Hepatocyte (in vitro differentiated cells): ENCODE data around the gene ZNF90. TPM values are rescaled to one million over a fixed set of nuclear protein-coding genes. Genes with fewer than 3 reads are reported as not detected.

Experiments used
- DNase-seq: peaks from one replicate; pipeline ENCODE4 v3.0.0-alpha.2; 2016; ENCODE audit warnings: low spot score
- H2AFZ ChIP-seq: fragments of 200-600 bp; sonication (generic); 2 replicates; pipeline ENCODE4 v1.6.0; 2016; ENCODE audit warnings: antibody characterized with exemption, mild to moderate bottlenecking
- H3K27ac ChIP-seq: fragments of 200-600 bp; sonication (generic); 2 replicates; pipeline ENCODE4 v1.5.1; 2016; ENCODE audit warnings: mild to moderate bottlenecking
- H3K27me3 ChIP-seq: fragments of 200-600 bp; sonication (generic); 2 replicates; pipeline ENCODE4 v1.6.1; 2016
- H3K36me3 ChIP-seq: fragments of 200-600 bp; sonication (generic); replicated peaks from 2 replicates; pipeline ENCODE4 v1.5.1; 2016; ENCODE audit warnings: low read depth; ENCODE audit not compliant: insufficient read depth
- H3K4me1 ChIP-seq: fragments of 200-600 bp; sonication (generic); 2 replicates; pipeline ENCODE4 v1.5.1; 2016; ENCODE audit warnings: mild to moderate bottlenecking, moderate library complexity; ENCODE audit not compliant: insufficient read depth
- H3K4me2 ChIP-seq: fragments of 200-600 bp; sonication (generic); 2 replicates; pipeline ENCODE4 v1.6.0; 2016
- H3K4me3 ChIP-seq: fragments of 200-600 bp; sonication (generic); 2 replicates; pipeline ENCODE4 v1.5.1; 2016; ENCODE audit warnings: mild to moderate bottlenecking
- H3K79me2 ChIP-seq: fragments of 200-600 bp; sonication (generic); 2 replicates; pipeline ENCODE4 v1.6.0; 2017; ENCODE audit warnings: mild to moderate bottlenecking
- H3K9me2 ChIP-seq: fragments of 200-600 bp; sonication (generic); replicated peaks from 2 replicates; pipeline ENCODE4 v1.6.0; 2017; ENCODE audit warnings: mild to moderate bottlenecking; ENCODE audit not compliant: insufficient read depth
- H3K9me3 ChIP-seq: fragments of 200-600 bp; sonication (generic); 2 replicates; pipeline ENCODE4 v1.5.1; 2016; ENCODE audit warnings: low read depth, mild to moderate bottlenecking
- H4K20me1 ChIP-seq: fragments of 200-600 bp; sonication (generic); 2 replicates; pipeline ENCODE4 v1.6.0; 2016; ENCODE audit warnings: mild to moderate bottlenecking; ENCODE audit not compliant: insufficient read depth, poor library complexity, severe bottlenecking
- CTCF ChIP-seq: fragments of 200-600 bp; sonication (generic); IDR thresholded peaks from 2 replicates; pipeline ENCODE4 v1.5.1; 2016; ENCODE audit warnings: antibody characterized with exemption, mild to moderate bottlenecking; ENCODE audit not compliant: poor library complexity
- EZH2 ChIP-seq: fragments of 200-600 bp; sonication (generic); IDR thresholded peaks from 2 replicates; pipeline ENCODE4 v1.6.1; 2016; ENCODE audit warnings: antibody characterized with exemption, mild to moderate bottlenecking, borderline replicate concordance
- EZH2phosphoT487 ChIP-seq: fragments of 200-600 bp; sonication (generic); IDR thresholded peaks from one replicate; pipeline ENCODE4 v1.6.1; 2018; ENCODE audit warnings: antibody characterized with exemption, mild to moderate bottlenecking, low read depth, moderate library complexity; ENCODE audit not compliant: unreplicated experiment, severe bottlenecking
- WGBS: methylation state at CpG from one replicate; pipeline ENCODE4 v1.1.6; 2016; ENCODE audit warnings: low lambda C conversion rate; ENCODE audit errors: missing lambda C conversion rate; 5-methylcytosine and 5-hydroxymethylcytosine counted together
- polyA plus RNA-seq: library from polyadenylated mRNA; unstranded; fragments of >200 nt; fragmentation: Nextera tagmentation; extraction: Ambion mirVana; gene quantifications from 2 replicates; pipeline ENCODE4 v1.2.1, GENCODE V29; 2016
- total RNA-seq: library from RNA; depleted of rRNA; stranded (reverse); fragments of >200 nt; gene quantifications from 2 replicates; pipeline ENCODE4 v1.2.3, GENCODE V29; 2014

Gene ZNF90
- total and polyA plus RNA-seq, 2 experiments from 2014 or later, result 6.1 to 8.7 TPM

GRCh38 chr19:20153281-20153680 is 75.5 kb downstream of the ZNF90 start:
- no peaks in the 10 kb centered on the region for H3K4me1 ChIP-seq
- no peak for DNase-seq
- TF ChIP-seq EZH2phosphoT487 (no peak), CTCF (no peak), EZH2 (no peak)
- H3K9me2 ChIP-seq, result no peaks in the 10 kb centered on the region
- no peaks in the 10 kb centered on the region for H3K79me2 ChIP-seq
- no peak overlapping the region for H2AFZ ChIP-seq
- no peaks in the 10 kb centered on the region for H3K27me3 ChIP-seq
- H4K20me1 ChIP-seq, result no peaks in the 10 kb centered on the region
- no peak overlapping the region for H3K27ac ChIP-seq
- H3K9me3 ChIP-seq, result no peaks in the 10 kb centered on the region
- no peak overlapping the region for H3K4me3 ChIP-seq
- H3K36me3 ChIP-seq, result no peaks in the 10 kb centered on the region
- WGBS, result 85% methylated on average over 4 of the region's 4 CpGs
- no peak overlapping the region for H3K4me2 ChIP-seq

- Histone ChIP-seq H3K4me3 (no peak overlapping the region), H3K27me3 (no peaks in the 10 kb centered on the region), H3K27ac (no peak overlapping the region), H4K20me1 (no peaks in the 10 kb centered on the region), H3K4me2 (no peak overlapping the region), H2AFZ (no peak overlapping the region), H3K36me3 (no peaks in the 10 kb centered on the region), H3K9me3 (no peaks in the 10 kb centered on the region), H3K4me1 (no peaks in the 10 kb centered on the region), H3K79me2 (no peaks in the 10 kb centered on the region), H3K9me2 (no peaks in the 10 kb centered on the region)
- no peak for TF ChIP-seq EZH2phosphoT487
- TF ChIP-seq CTCF, result no peak
- TF ChIP-seq EZH2, result no peak
- WGBS, result 68% methylated on average over 4 of the region's 4 CpGs
- DNase-seq, result no peak
These were observed 76.8 kb downstream of the ZNF90 start for GRCh38 chr19:20154636-20155035.

- Histone ChIP-seq H3K9me2 (no peaks in the 10 kb centered on the region), H4K20me1 (no peaks in the 10 kb centered on the region), H3K27me3 (no peaks in the 10 kb centered on the region), H3K9me3 (no peaks in the 10 kb centered on the region), H3K79me2 (peaks cover under 1% of the 10 kb centered on the region), H3K4me3 (no peak overlapping the region), H3K36me3 (no peaks in the 10 kb centered on the region), H2AFZ (no peak overlapping the region), H3K27ac (no peak overlapping the region), H3K4me1 (no peaks in the 10 kb centered on the region), H3K4me2 (no peak overlapping the region)
- TF ChIP-seq EZH2phosphoT487 (no peak), CTCF (no peak), EZH2 (no peak)
- DNase-seq, result no peak
- WGBS, result 89% methylated on average over 3 of the region's 3 CpGs
These were observed 85.0 kb downstream of the ZNF90 start for GRCh38 chr19:20162821-20163220.

- H3K36me3 ChIP-seq, result no peaks in the 10 kb centered on the region
- H3K27me3 ChIP-seq, result no peaks in the 10 kb centered on the region
- H4K20me1 ChIP-seq, result no peaks in the 10 kb centered on the region
- H2AFZ ChIP-seq, result no peak overlapping the region
- no peak for DNase-seq
- H3K4me1 ChIP-seq, result peaks cover 8% of the 10 kb centered on the region
- H3K27ac ChIP-seq, result no peak overlapping the region
- H3K79me2 ChIP-seq, result peaks cover 17% of the 10 kb centered on the region
- no peak overlapping the region for H3K4me3 ChIP-seq
- H3K4me2 ChIP-seq, result no peak overlapping the region
- 90% methylated on average over 1 of the region's 1 CpG for WGBS
- no peak for TF ChIP-seq EZH2phosphoT487
- no peak for TF ChIP-seq EZH2
- TF ChIP-seq CTCF, result no peak
- H3K9me2 ChIP-seq, result no peaks in the 10 kb centered on the region
- H3K9me3 ChIP-seq, result no peaks in the 10 kb centered on the region
These were observed 86.7 kb downstream of the ZNF90 start for GRCh38 chr19:20164456-20164855.
